Head of caudate nucleus (tissue), 42 donors: ENCODE data around the gene PNPLA5.
"Not testable (repeated sequence)": the region's sequence is repeated elsewhere in the genome, so short reads cannot be mapped to it uniquely, and the experiment has no call there.

Experiments
- DNase-seq, 42 donors: peaks; one replicate each; pipeline versions ENCODE4 v3.0.0 to v3.0.0-alpha.2; 2020 to 2021; ENCODE audit warnings: mixed read lengths in 7 of 42
- intact Hi-C: fragments of 100-400 bp; cut with DNase I; formaldehyde crosslinking; loops from one replicate; pipeline ENCODE4 v1.15.0; 2022

PNPLA5 gene

DNA sequence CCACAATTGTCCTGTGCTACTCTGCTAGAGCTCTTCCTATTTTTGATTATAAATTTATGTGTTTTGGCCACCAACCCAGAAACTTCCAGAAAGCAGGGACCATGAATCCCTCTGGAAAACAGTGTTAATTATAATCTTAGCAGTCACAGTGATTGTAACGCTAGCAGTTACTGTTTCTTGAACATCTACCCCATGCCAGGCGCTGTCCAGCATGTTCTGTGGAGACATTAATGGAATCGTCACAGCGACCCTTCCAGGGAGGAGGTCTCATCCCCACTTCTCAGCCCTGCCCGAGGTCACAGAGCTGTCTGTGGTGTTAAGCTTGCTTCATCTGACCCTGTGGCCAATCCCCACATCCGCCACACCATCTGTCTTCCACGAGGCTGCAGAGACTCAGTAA is 13.9 kb upstream of the PNPLA5 start:
- no peak for DNase-seq
- intact Hi-C loops = no loop called here

- intact Hi-C loops = not testable (repeated sequence)
- peak in 29 of 42 donors; percentile 20 to 73 (median 48) for DNase-seq
Observed at GRCh38 chr22:43904412-43904811, 12.6 kb upstream of the PNPLA5 start.

GRCh38 chr22:43903033-43903432 is 11.2 kb upstream of the PNPLA5 start:
- DNase-seq, intact Hi-C loops: not testable (repeated sequence)

DNA sequence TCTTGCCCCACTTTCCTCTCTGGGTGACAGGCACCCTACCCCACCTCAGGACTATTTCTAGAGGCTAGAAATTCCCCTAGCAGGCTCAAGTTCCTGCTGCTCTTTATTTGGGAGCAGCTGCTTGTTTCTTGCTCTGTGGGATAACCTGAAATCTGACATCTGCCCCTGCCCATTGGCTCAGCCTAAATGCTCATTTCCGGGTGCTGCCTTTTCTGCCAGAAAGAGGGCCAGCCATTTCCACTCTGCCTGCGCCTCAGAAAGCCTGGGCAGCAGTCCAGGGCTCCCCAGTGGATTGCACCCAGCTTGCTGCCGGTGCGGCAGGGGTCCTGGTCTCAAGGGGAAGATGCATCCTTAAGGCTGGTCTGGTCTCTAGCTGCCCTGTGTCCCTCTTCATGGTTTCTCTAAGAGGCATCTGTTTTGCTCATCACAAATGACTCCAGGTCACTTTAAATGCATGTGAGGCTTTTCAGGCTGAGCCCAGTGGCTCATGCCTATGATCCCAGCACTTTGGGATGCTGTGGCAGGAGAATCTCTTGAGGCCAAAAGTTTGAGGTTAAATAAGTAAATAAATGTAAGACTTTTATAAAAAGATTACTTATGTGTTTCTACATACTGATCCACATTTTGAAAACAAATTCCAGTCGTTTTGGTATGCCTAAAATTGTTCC is 10.3 kb upstream of the PNPLA5 start:
- DNase-seq = no peak
- intact Hi-C loops = no loop called here

- no peak for DNase-seq
- intact Hi-C loops = no loop called here
Observed at GRCh38 chr22:43900206-43900605, 8.4 kb upstream of the PNPLA5 start.

DNA sequence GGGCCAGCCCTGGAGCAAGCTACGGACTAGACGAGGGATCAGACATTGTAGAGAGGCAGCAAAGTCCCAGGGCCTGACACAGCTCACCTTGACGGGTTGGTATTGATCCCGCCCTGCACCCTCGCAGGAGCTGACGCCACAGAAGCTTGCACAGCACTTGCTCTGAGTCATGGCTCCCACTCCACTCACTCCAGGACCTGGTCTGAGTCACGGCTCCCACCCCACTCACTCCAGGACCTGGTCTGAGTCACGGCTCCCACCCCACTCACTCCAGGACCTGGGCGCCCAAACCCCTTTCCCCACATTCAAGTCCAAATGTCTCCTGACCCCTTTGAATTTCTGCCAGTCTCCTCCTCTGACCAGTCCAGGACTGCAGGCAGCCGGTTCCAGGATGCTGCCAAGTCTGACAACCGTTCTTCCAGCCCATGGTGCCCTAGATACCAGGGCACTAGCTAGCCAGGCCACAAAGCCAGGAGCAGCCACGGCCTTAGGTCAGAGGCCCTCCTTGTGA is 6.0 kb upstream of the PNPLA5 start:
- DNase-seq = peak; percentile 59 to 95 (median 78)
- intact Hi-C loops = no loop called here

DNA sequence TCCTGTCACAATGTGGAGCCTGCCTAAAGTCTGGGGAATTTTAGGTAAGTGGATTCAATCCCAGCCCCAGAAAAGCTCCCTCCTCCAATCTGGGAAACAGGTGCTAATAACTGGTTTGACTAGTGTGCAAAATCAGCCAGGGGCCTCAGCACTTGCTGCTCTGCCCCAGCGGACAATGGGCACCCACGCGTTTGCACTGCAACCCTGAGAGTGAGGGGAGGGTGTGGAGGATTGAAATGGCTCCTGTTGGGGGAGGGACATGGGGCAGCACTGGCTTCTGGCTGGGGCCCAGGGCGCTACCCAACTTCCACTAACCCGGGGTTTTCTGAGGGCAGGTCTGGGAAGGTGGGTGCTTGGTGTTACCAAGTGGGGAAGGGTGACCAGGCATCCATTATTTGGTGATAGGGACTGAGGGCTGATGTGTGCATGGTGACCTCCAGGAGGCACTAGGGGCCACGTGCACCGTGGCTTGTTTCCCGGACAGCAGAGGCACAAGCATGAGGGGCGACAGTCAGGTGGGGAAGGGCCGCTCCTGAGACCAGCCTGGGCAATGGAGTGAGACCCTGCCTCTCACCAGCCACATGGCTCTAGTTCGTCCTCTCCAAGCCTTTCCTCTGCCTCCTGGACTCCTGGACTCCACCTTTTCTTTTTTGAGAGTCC is 4.3 kb upstream of the PNPLA5 start:
- intact Hi-C loops = no loop called here
- DNase-seq = no peak

- intact Hi-C loops = no loop called here
- no peak for DNase-seq
Observed at GRCh38 chr22:43894122-43894521, 2.3 kb upstream of the PNPLA5 start.

DNA sequence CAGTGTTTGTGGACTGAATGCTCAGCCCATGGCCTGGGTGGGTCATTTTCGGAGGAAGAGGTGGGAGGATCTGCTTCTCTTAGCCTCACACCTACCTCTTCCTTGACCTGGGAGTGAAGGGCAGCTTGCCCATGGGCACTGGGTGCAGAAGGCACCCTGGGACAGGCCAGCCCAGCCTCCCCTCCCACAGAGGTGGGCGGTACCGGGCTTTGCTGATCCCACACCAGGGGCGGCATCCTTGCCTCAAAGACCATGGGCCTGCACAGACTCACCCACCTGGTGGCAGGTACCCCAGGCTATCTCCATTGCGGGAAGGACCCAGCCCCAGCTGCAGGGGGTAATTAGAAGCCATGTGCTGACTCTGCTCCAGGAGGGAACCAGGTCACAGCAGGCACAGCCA is 1.5 kb upstream of the PNPLA5 start:
- no peak for DNase-seq
- intact Hi-C loops = no loop called here

GRCh38 chr22:43892183-43892894 is 526 bp upstream of the PNPLA5 start:
- intact Hi-C loops = no loop called here

DNA sequence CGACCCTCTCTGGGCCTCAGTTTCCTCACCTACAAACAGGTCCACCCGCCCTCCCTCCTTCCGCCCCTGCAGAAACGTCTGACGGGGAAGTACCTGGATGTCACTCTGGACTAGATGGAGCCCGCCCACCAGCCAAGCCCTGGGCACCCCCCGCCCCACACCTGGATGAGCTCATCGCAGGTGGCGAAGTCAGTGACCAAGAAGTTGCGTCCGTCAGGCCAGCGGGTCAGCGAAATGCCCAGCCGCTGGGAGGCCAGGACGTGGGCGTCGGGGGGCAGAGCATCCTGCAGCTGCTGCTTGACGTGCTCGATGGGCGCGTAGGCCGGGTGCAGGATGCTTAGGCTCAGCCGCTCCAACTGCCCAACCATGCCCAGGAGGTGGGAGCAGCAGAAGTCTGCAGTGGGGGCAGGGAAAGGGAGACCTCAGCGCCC is 897 bp downstream of the PNPLA5 start:
- intact Hi-C loops = no loop called here
- DNase-seq = no peak

More at GRCh38 chr22:43892183-43892894, 526 bp upstream of the PNPLA5 start:
- no peak for DNase-seq

DNA sequence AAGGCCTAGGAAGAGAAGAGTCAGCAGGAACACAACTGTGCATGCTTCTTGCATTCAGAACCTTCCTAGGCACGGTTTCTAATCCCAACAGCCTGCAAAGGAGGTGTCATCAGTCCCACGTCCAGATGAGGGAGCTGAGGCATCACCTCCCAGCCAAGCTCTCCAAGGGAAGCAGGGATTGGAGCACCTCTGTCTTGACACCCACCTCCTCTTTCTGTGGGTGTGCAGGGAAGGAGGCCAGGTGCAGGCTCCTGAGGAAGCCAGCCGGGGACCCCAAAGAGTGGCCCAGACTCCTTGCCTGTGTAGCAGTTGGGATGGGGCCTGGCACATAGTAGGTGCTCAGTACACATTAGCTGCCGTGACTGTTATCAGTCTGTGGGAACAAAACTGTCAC is 2.0 kb downstream of the PNPLA5 start:
- intact Hi-C loops = no loop called here

GRCh38 chr22:43889201-43889859 is 2.5 kb downstream of the PNPLA5 start:
- intact Hi-C loops = no loop called here
- DNase-seq = peak in 3 of 42 donors; percentile 3 to 23 (median 7)

More for the DNA sequence above, 2.0 kb downstream of the PNPLA5 start:
- DNase-seq = peak in 37 of 42 donors; percentile 12 to 89 (median 55)

DNA sequence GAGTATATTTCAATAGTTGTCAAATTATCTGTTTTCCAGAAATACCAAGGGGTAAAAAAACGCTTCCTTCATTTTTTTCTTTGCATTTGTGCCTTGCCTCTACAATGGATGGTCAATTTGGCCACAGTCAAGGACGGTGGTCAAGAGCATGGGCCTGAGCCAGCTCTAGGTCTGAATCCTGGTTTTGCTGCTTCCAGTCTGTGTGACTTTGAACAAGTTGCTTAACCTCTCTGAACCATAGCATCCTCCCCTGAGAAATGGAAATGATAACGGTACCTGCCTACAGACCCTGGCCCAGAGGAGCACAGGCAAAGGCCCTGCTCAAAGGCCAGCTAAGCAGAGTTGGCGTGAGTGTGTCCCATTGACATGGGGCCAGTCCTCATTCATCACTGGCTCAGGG is 3.1 kb downstream of the PNPLA5 start:
- DNase-seq = peak in 1 of 42 donors; percentile 7
- intact Hi-C loops = no loop called here

GRCh38 chr22:43887391-43887790 is 4.4 kb downstream of the PNPLA5 start:
- peak in 5 of 42 donors; percentile 2 to 25 (median 11) for DNase-seq
- intact Hi-C loops = no loop called here

- intact Hi-C loops = no loop called here
- peak in 3 of 42 donors; percentile 4 to 18 (median 5) for DNase-seq
Observed at GRCh38 chr22:43886231-43886630, 5.6 kb downstream of the PNPLA5 start.

DNA sequence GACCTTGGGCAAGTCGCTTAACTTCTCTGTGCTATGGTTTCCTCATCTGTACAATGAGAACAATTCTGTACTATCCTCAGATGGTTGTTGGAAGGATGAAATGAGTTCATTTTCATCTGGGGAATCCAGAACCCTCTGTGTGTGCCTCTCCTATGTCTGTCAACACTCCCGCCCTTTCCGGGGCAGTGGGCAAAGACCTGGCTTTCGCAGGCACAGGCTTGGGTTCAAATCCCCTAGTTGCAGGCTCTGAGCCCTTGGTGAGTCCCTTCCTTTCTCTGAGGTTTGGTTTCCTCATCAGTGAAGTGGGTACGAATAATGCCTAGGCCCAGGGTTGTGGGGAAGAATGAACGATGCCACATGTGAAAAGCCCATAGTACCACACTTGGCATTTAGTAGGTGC is 6.0 kb downstream of the PNPLA5 start:
- DNase-seq = no peak
- intact Hi-C loops = no loop called here

DNA sequence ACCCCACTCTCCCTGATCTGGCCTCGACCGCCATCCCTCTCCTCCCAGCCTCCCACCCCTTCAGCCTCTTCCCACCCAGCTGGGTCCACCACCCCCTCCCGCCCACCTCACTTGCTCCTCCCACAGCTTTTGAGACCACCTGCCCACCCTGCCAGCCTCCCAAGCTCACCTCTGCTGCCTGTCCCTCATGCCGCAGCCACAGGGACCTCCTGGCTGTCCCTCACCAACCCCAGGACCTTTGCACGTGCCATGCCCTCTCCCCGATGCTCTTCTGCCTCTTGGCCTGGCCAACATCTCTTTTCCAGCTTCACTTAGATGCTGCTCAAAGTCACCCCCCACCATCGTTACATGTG is 6.5 kb downstream of the PNPLA5 start:
- peak in 1 of 42 donors; percentile 16 for DNase-seq
- intact Hi-C loops = no loop called here

- intact Hi-C loops = no loop called here
- DNase-seq = peak in 41 of 42 donors; percentile 32 to 84 (median 68)
Observed at GRCh38 chr22:43884600-43885318, 7.1 kb downstream of the PNPLA5 start.
